Stimulated activated naive CD8-positive, alpha-beta T cell treated with anti-CD3 and anti-CD28 coated beads, Interleukin-15, Interleukin-2, amounts not matched to agents 100 ng/mL and 50 ng/mL, for 24 hours (primary cell): ENCODE measurements around the gene CAT.

Experiments
- H3K27ac Mint-ChIP-seq: one replicate; pipeline ENCODE4 v1.8.0; 2021; ENCODE audit warnings: mild to moderate bottlenecking, mixed read lengths
- H3K27me3 Mint-ChIP-seq: one replicate; pipeline ENCODE4 v1.8.0; 2021; ENCODE audit warnings: mixed read lengths
- H3K36me3 Mint-ChIP-seq: one replicate; pipeline ENCODE4 v1.8.0; 2021; ENCODE audit warnings: low read depth, mixed read lengths
- H3K4me1 Mint-ChIP-seq: one replicate; pipeline ENCODE4 v1.8.0; 2021; ENCODE audit warnings: low read depth, mixed read lengths
- H3K4me3 Mint-ChIP-seq: one replicate; pipeline ENCODE4 v1.8.0; 2021; ENCODE audit warnings: mild to moderate bottlenecking, mixed read lengths
- H3K9me3 Mint-ChIP-seq: one replicate; pipeline ENCODE4 v1.8.0; 2021; ENCODE audit warnings: mixed read lengths

CAT gene

DNA sequence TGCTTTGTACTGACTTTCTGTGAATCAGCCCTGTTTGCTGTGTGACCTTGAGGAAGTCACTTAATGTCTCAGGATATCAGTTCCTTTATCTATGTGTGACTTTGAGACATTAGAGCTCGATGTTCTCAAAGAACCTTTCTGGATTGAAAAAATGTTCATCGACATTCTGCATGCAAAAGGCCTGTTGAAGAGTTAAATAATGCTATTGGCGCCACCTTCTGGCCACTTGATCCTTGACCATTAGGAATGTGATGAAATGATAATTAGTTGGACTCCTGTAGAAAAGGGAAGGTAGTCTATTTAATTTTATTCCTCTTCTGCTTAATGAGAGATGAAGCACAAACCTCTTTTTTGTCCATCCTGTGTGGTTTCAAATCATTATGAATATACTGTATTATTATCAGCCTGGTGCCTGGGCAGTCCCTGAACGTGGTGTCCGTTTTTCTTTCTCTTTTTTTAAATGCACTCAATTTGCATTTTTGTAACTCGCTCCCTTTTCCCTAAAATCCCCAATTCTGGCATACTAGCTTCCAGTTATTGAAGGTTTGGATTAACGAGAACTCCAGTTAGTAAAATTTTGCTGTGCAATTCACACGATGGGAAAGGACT, 54.2 kb downstream of the CAT start:
- peaks cover 3% of the 10 kb centered on the region for H3K27me3 Mint-ChIP-seq
- H3K9me3 Mint-ChIP-seq = no peaks in the 10 kb centered on the region
- no peak overlapping the region for H3K4me3 Mint-ChIP-seq
- no peaks in the 10 kb centered on the region for H3K36me3 Mint-ChIP-seq
- H3K27ac Mint-ChIP-seq = no peak overlapping the region
- no peaks in the 10 kb centered on the region for H3K4me1 Mint-ChIP-seq

DNA sequence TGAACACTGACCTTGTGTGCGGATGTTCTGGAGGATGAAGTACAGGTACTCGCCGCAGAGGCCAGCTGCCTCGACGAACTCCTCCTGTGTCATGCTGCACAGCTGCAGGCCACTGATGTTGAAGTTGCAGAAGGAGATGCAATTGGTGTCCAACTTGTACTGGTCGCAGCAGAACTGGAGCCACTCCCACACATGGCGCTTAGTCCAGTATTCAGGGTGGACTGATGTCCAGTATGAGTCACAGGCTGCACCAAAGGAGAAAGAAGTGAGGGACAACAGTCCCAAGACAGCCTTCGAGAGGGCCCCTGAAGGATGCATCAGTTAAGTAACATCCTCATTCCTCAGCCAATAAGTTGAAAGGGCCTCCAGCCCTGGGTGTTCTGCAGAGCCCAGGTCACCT, 54.7 kb downstream of the CAT start:
- Mint-ChIP-seq H3K27ac (no peak overlapping the region), H3K4me3 (no peak overlapping the region), H3K36me3 (no peaks in the 10 kb centered on the region), H3K4me1 (no peaks in the 10 kb centered on the region), H3K27me3 (peaks cover 3% of the 10 kb centered on the region), H3K9me3 (no peaks in the 10 kb centered on the region)

DNA sequence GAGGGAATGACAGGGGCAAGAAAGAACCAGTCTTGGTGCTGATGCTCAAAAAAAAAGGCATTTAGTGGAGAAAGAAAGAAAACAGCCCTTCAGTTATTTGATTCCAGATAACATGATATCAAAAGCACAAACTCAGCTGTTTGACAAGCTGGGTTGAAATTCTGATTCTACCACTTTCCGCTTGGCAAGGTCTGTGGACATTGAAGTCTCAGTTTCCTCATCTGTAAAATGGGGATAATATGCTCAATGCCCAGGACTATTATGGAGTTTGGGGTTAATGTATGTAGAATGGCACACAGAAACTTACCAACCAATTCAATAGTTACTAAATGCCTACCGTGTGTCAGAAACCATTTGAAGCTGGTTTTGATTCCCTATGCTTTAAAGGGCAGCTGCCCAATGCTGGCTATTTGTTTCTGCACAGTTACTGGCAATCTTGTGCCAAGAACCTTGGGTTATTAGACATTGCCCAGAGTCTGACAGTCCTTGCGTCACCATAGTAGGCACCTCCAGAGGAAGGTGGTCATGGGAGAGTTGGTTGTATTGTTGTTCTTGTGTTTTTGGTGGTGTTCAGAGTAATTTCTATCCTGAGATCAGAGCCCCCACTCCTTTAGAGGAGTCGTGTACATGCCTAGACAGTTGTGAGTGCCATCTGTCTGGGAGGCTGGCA, 55.3 kb downstream of the CAT start:
- H3K36me3 Mint-ChIP-seq = no peaks in the 10 kb centered on the region
- no peaks in the 10 kb centered on the region for H3K4me1 Mint-ChIP-seq
- no peaks in the 10 kb centered on the region for H3K9me3 Mint-ChIP-seq
- H3K27ac Mint-ChIP-seq = no peak overlapping the region
- no peak overlapping the region for H3K4me3 Mint-ChIP-seq
- H3K27me3 Mint-ChIP-seq = peaks cover 3% of the 10 kb centered on the region

DNA sequence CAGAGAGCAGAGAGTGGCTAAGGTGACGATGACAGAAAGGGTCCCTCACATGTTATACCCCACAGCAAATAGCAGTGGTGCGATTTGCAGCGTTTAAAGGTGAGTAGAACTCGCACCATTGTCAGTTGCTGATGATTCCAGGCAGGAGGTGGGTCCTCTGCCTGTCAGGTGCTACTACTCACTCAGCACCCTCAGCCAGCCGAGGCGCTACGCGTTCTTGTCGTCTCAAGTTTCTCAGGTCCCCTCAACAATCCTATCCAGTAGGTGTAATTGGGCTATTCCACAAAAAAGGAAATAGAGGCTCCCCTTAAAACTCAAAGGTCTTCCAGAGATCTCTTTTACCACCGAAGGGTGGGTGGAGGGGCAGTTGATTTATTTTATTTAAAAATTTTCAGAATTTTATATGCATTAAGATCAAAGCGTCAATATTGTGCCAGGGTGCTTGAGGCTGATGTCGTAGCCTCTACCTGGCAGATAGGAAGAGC, 56.5 kb downstream of the CAT start:
- Mint-ChIP-seq H3K27me3 (peaks cover 8% of the 10 kb centered on the region), H3K4me3 (no peak overlapping the region), H3K36me3 (no peaks in the 10 kb centered on the region), H3K4me1 (no peaks in the 10 kb centered on the region), H3K9me3 (no peaks in the 10 kb centered on the region), H3K27ac (no peak overlapping the region)

DNA sequence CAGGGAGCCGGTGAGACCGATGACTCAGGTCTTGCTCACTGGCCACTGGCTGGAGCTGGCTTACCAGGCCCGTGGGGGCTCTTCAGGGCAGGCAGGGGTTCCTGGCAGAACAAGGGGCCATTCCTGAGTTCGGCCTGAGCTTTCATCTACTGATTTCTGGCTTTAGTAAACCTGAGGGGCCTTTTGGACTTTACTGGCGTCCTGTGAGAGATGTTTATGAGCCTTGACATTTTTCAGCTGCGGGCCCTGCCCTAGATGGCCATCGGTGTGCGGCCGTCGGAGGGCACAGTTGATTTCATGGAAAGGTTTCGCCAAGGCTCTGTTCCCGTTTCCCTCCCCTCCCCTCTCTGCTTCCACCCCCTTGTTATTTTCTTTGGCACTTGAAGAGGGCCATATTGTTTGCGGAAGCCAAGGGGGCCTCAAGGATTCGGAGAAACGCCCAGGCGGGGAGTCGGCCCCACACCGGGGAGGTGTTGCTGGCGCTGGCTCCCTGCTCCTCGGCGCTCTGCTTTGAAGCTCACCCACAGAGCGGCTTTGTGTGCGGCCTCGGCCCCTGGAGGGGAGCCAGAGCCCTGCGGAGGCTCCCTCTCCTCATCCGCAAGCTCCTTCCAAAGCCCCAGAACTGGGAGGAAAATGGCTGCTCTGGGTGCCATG, 57.1 kb downstream of the CAT start:
- Mint-ChIP-seq H3K9me3 (no peaks in the 10 kb centered on the region), H3K4me1 (no peaks in the 10 kb centered on the region), H3K27me3 (peaks cover 8% of the 10 kb centered on the region), H3K27ac (no peak overlapping the region), H3K36me3 (no peaks in the 10 kb centered on the region), H3K4me3 (no peak overlapping the region)

DNA sequence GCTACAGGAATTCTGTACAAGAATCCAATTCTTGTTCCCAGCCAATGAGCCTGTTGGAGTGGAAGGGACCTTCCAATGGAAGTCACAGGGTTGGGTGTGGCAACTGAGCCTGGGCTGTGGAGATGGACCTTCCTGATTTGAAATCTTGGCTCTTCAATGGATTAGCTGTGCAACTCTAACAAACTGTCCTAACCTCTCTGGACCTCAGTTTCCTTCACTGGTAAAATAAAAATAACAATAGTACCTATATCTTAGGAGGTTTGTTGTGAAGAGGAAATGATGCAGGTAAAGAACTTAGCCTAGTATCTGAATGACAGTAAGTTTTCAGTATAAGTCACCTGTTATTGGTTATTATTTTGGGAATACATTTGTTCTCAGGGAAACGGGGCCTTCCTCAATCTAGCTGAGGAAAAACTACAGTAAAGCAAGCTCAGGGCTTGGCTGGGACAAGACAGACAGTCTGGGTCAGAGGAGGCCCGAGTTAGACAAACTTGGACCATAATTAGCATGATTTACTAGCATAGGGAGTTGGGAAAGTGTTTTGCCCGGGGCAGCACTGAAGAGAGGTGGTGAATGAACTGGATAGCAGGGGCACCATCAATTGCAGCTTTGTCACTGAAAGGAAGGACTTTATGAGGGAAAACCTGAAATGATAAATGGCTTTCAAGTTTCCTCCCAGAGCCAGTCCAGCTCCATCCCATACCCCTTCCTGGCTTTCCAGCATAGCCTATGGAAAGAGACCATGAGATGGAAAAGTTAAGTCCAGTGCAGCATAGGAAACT, 61.2 kb downstream of the CAT start:
- no peak overlapping the region for H3K4me3 Mint-ChIP-seq
- peaks cover 7% of the 10 kb centered on the region for H3K27me3 Mint-ChIP-seq
- no peaks in the 10 kb centered on the region for H3K36me3 Mint-ChIP-seq
- H3K27ac Mint-ChIP-seq = no peak overlapping the region
- H3K9me3 Mint-ChIP-seq = no peaks in the 10 kb centered on the region
- no peaks in the 10 kb centered on the region for H3K4me1 Mint-ChIP-seq

DNA sequence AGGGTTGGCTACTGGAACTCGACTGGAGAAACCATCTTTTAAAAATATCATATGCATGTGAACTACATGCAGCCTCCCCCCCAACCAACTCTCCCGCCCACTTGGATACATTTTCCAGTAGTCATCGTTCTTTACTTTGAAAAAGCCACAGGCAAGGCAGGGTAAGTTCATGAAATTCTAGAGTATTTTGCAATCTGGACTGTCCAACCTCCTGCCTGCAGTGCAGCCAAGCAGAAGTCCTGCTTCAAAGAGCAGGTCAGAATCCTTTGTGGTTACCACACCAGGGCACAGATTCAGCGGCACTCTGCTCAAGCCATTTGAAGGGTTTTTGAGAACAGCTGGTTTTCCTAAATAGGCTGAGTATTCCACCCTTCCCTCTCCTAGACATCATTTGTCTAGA, 62.8 kb downstream of the CAT start:
- no peak overlapping the region for H3K4me3 Mint-ChIP-seq
- peaks cover 6% of the 10 kb centered on the region for H3K27me3 Mint-ChIP-seq
- H3K36me3 Mint-ChIP-seq = no peaks in the 10 kb centered on the region
- no peaks in the 10 kb centered on the region for H3K4me1 Mint-ChIP-seq
- no peak overlapping the region for H3K27ac Mint-ChIP-seq
- no peaks in the 10 kb centered on the region for H3K9me3 Mint-ChIP-seq

DNA sequence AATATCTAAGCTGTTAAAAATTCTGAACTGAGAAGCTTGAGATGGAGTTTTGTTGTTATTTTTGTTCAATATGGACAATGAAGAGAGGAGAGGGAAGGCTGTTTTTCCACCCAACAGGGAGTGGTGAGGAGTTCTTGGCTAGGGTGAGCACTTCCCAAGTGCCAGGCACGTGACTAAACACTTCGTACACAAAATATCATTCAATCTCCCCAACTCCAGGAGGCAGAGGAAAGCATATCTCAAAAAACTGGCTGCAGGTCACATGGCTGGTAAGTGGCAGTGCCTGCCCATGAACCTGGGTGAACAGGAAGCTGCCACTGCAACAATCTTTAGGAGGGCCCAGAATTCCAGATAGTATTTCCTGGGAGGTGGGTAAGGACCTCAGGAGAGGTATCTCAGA, 63.2 kb downstream of the CAT start:
- Mint-ChIP-seq H3K9me3 (no peaks in the 10 kb centered on the region), H3K27me3 (peaks cover 6% of the 10 kb centered on the region), H3K4me1 (no peaks in the 10 kb centered on the region), H3K27ac (no peak overlapping the region), H3K4me3 (no peak overlapping the region), H3K36me3 (no peaks in the 10 kb centered on the region)

DNA sequence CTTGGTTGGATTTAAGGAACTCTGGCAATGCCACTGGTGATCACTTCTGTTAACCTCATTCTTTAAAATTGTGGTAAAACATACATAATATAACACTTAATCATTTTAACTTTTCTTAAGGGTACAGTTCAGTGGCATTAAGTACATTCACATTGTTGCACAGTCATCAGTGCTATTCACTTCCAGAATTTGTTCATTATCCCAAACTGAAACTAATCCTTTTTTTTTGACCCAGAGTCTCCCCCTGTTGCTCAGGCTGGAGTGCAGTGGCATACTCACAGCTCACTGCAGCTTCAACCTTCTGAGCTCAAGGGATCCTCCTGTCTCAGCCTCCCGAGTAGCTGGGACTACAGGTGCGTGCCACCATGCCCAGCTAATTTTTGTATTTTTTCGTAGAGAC, 64.2 kb downstream of the CAT start:
- Mint-ChIP-seq H3K27ac (no peak overlapping the region), H3K27me3 (peaks cover 6% of the 10 kb centered on the region), H3K4me1 (no peaks in the 10 kb centered on the region), H3K9me3 (no peaks in the 10 kb centered on the region), H3K4me3 (no peak overlapping the region), H3K36me3 (no peaks in the 10 kb centered on the region)

DNA sequence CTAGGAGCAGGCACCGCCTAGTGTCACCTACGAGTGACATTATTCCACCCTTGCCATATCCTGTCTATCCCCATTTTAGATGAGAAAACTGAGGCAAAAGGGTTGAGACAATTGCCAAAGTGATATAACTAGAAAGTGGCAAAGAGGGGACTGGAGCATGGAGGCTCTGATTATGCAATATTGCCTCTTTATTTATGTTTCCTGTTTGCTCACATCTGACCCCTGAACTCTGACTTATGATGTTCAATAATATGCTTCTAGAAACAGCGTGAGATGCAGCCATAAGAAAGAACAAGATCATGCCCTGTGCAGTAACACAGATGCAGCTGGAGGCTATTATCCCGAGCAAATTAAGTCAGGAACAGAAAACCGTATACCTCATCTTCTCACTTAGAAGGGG, 67.1 kb downstream of the CAT start:
- H3K36me3 Mint-ChIP-seq = no peaks in the 10 kb centered on the region
- H3K9me3 Mint-ChIP-seq = no peaks in the 10 kb centered on the region
- H3K27me3 Mint-ChIP-seq = no peaks in the 10 kb centered on the region
- no peaks in the 10 kb centered on the region for H3K4me1 Mint-ChIP-seq
- no peak overlapping the region for H3K27ac Mint-ChIP-seq
- H3K4me3 Mint-ChIP-seq = no peak overlapping the region

DNA sequence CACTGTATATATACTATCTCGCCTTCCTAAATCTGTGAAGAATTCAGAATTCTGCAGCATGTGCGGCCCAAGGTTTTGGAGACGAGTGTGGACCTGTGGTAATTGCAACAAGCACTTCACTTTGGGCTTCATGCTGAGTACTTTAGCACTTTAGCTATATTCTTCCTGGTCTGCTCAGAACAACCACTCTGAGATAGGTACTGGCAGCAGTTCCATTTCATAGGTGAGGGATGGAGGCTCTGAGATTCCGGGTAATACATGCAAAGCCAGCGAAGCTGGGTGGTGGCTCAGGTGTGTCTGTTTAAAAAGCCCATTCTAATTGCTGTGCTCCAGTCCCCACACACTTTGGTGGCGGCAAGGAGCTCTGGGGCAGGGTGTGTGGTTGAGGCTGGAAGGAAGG, 68.4 kb downstream of the CAT start:
- no peak overlapping the region for H3K4me3 Mint-ChIP-seq

DNA sequence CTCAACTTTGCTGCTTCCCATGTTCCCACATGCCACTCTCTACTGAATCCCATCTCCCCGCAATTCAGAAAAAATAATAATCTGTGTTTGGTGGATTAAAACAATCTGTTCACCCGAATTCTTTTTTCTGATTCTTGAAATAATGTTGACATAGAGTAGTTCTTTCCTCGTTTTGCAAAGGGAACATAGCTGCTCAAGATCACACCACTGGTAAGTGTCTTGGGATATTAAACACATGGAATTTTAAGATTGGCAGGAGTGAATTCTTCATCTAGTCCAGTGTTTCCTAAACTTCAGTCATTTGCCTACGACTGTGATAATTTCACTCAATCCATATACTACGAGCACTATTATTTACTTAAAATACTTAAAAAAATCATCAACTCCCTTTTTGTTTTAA, 68.9 kb downstream of the CAT start:
- H3K4me3 Mint-ChIP-seq = no peak overlapping the region
- H3K4me1 Mint-ChIP-seq = no peaks in the 10 kb centered on the region
- H3K36me3 Mint-ChIP-seq = no peaks in the 10 kb centered on the region
- no peaks in the 10 kb centered on the region for H3K27me3 Mint-ChIP-seq
- H3K27ac Mint-ChIP-seq = no peak overlapping the region
- H3K9me3 Mint-ChIP-seq = no peaks in the 10 kb centered on the region

More for the DNA sequence above, 68.4 kb downstream of the CAT start:
- Mint-ChIP-seq H3K4me1 (no peaks in the 10 kb centered on the region), H3K9me3 (no peaks in the 10 kb centered on the region), H3K36me3 (no peaks in the 10 kb centered on the region), H3K27ac (no peak overlapping the region), H3K27me3 (no peaks in the 10 kb centered on the region)

DNA sequence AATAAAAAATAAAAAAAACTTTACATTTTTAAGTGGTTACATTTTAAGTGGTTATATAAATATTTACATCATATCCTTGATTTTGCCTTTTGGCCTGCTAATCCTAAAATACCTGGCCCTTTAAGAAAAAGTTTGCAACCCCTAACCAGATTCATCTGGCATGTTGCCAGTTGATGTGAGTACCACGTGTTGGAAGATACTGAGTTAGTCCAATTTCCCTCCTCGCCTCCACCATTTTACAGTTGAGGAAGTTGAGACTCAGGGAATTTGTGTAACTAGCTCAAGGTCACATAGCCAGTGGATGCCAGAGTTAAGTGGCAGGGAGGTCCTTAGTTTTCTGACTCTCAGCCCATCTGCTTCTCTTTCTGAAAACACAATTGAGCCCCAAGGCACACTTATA, 69.8 kb downstream of the CAT start:
- no peak overlapping the region for H3K27ac Mint-ChIP-seq

DNA sequence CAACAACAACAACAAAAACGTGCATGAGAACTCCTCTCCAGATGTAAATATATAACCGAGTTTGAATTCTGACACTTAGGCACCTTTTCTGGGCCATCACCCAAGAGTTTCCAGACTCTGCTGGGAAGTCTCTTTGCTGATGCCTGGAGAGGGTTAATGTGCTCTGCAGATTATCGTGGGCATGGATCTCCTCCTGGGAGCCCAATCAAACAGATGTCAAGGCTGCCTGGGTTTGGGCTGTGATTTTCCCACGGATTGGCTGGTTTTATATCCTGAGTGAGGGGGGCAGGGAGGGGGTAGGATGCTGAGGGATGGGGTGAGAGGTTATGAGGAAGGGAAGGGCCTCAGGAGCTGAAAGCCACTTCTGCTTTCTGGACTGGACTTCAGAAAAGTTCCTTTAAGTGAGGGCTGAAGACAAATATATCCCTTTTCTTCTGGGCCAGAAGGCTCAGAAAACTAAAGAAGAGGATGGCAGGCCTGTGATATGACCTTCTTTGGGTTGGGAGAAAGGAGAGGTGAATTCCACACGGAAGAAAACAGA, 70.7 kb downstream of the CAT start:
- Mint-ChIP-seq H3K27ac (no peak overlapping the region), H3K4me3 (no peak overlapping the region), H3K27me3 (no peaks in the 10 kb centered on the region), H3K9me3 (no peaks in the 10 kb centered on the region), H3K36me3 (no peaks in the 10 kb centered on the region), H3K4me1 (no peaks in the 10 kb centered on the region)

More for the DNA sequence above, 69.8 kb downstream of the CAT start:
- Mint-ChIP-seq H3K9me3 (no peaks in the 10 kb centered on the region), H3K4me3 (no peak overlapping the region), H3K4me1 (no peaks in the 10 kb centered on the region), H3K27me3 (no peaks in the 10 kb centered on the region), H3K36me3 (no peaks in the 10 kb centered on the region)

DNA sequence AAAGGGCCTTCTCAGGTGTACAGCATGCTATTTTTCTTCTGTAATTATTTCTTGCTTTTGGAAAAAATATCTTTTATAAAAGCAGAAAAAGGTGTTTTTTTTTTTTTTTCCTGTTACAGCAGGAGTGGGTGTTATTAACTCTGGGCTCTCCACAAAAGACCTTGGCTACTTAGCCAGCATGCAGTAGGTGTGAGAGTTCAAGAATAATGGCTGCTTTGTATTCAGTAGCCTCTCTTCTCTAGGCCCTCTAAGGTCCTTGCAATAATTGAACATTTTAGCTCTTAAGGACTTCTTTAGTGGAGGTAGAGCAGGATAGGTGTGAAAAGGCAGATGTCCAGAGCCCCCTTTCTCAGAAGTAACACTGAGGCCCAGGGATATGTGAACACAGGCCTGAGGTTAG, 71.5 kb downstream of the CAT start:
- H3K27ac Mint-ChIP-seq = no peak overlapping the region
- no peaks in the 10 kb centered on the region for H3K9me3 Mint-ChIP-seq
- no peaks in the 10 kb centered on the region for H3K27me3 Mint-ChIP-seq
- H3K4me1 Mint-ChIP-seq = no peaks in the 10 kb centered on the region
- H3K4me3 Mint-ChIP-seq = no peak overlapping the region
- no peaks in the 10 kb centered on the region for H3K36me3 Mint-ChIP-seq
